Activated T-helper 1 cell treated with anti-CD3 and anti-CD28 coated beads, Interleukin-2, amount 50 U/mL, for 16 hours (primary cell): ENCODE data around the gene SOWAHA.

Experiments used
- DNase-seq, 2 donors: peaks; one replicate each; pipeline ENCODE4 v3.0.0-alpha.2; 2020; ENCODE audit warnings: low read depth in 1 of 2, low spot score in 1 of 2

SOWAHA gene

GRCh38 chr5:132812781-132813598 is at the start of gene SOWAHA:
Gene SOWAHA (plus strand): TSS chr5:132813302. CDS start chr5:132813622, 320 bp downstream.
- no peak for DNase-seq

- DNase-seq = no peak
Measured at GRCh38 chr5:132764051-132764450, 49.1 kb upstream of the SOWAHA start.

- no peak for DNase-seq
Measured at GRCh38 chr5:132764671-132765238, 48.3 kb upstream of the SOWAHA start.

- no peak for DNase-seq
Measured at GRCh38 chr5:132765311-132766019, 47.6 kb upstream of the SOWAHA start.

GRCh38 chr5:132766020-132766805 is 46.9 kb upstream of the SOWAHA start:
- DNase-seq = no peak

GRCh38 chr5:132766806-132767055 is 46.4 kb upstream of the SOWAHA start:
- no peak for DNase-seq

- no peak for DNase-seq
Measured at GRCh38 chr5:132767150-132767549, 46.0 kb upstream of the SOWAHA start.

- DNase-seq = no peak
Measured at GRCh38 chr5:132768485-132768868, 44.6 kb upstream of the SOWAHA start.

- DNase-seq = no peak
Measured at GRCh38 chr5:132770476-132771159, 42.5 kb upstream of the SOWAHA start.

GRCh38 chr5:132771503-132771998 is 41.6 kb upstream of the SOWAHA start:
- no peak for DNase-seq

- no peak for DNase-seq
Measured at GRCh38 chr5:132772291-132773070, 40.6 kb upstream of the SOWAHA start.

GRCh38 chr5:132773114-132773513 is 40.0 kb upstream of the SOWAHA start:
- DNase-seq = no peak

GRCh38 chr5:132773601-132774355 is 39.3 kb upstream of the SOWAHA start:
- DNase-seq = no peak

GRCh38 chr5:132774406-132774805 is 38.7 kb upstream of the SOWAHA start:
- no peak for DNase-seq

GRCh38 chr5:132774896-132775295 is 38.2 kb upstream of the SOWAHA start:
- DNase-seq = no peak

GRCh38 chr5:132775476-132775961 is 37.6 kb upstream of the SOWAHA start:
- DNase-seq = no peak

GRCh38 chr5:132776131-132776937 is 36.8 kb upstream of the SOWAHA start:
- DNase-seq = no peak

GRCh38 chr5:132776938-132777208 is 36.2 kb upstream of the SOWAHA start:
- no peak for DNase-seq
